Upper lobe of left lung (tissue), 6 donors: ENCODE measurements around the gene PCDHB15. TPM values are rescaled to one million over a fixed set of nuclear protein-coding genes. Genes with fewer than 3 reads are reported as not detected.
"Not testable (repeated sequence)": the region's sequence is repeated elsewhere in the genome, so short reads cannot be mapped to it uniquely, and the experiment has no call there.

Experiments used
- ATAC-seq, 2 donors: fragments of 200-7000 bp; cut with Tn5 transposase; one replicate each; pipeline ENCODE4 v1.9.1; 2022; ENCODE audit warnings: mild to moderate bottlenecking in 2 of 2, moderate library complexity in 2 of 2; ENCODE audit not compliant: low FRiP score in 2 of 2
- DNase-seq, 2 donors: peaks; one replicate each; pipeline ENCODE4 v3.0.0-alpha.2; 2019 to 2020
- H3K27ac ChIP-seq, 4 donors: fragments of 200-600 bp; sonication (generic); one replicate each; pipeline ENCODE4 v1.5.1; 2016 to 2019
- H3K27me3 ChIP-seq, 4 donors: fragments of 200-600 bp; sonication (generic); one replicate each; pipeline ENCODE4 v1.5.1; 2017 to 2019
- H3K36me3 ChIP-seq, 4 donors: fragments of 200-600 bp; sonication (generic); one replicate each; pipeline ENCODE4 v1.5.1; 2016 to 2019
- H3K4me1 ChIP-seq, 4 donors: fragments of 200-600 bp; sonication (generic); one replicate each; pipeline ENCODE4 v1.5.1; 2018 to 2019
- H3K4me3 ChIP-seq, 4 donors: fragments of 200-600 bp; sonication (generic); one replicate each; pipeline ENCODE4 v1.5.1; 2017 to 2019; ENCODE audit warnings: mild to moderate bottlenecking in 2 of 4, moderate library complexity in 1 of 4
- H3K9me3 ChIP-seq, 4 donors: fragments of 200-600 bp; sonication (generic); one replicate each; pipeline ENCODE4 v1.5.1; 2018 to 2019
- POLR2A ChIP-seq, 4 donors: fragments of 450-650 bp; IDR thresholded peaks; one replicate each; pipeline ENCODE4 v1.5.1; 2016 to 2017; ENCODE audit warnings: antibody characterized with exemption in 4 of 4, mild to moderate bottlenecking in 2 of 4
- POLR2AphosphoS5 ChIP-seq, 2 donors: sonication (generic); formaldehyde crosslinking; IDR thresholded peaks; one replicate each; pipeline ENCODE4 v1.5.1; 2017; ENCODE audit warnings: antibody characterized with exemption in 2 of 2
- WGBS, 2 donors: methylation state at CpG; one replicate each; pipeline ENCODE4 v1.1.5; 2017 to 2018; 5-methylcytosine and 5-hydroxymethylcytosine counted together
- total RNA-seq, 6 donors: library from RNA; depleted of rRNA in 4 of 6; stranded (reverse); fragments of >200 nt in 4 of 6; gene quantifications; one replicate each; pipeline versions ENCODE4 v1.1.0 to v1.2.1, GENCODE V29; 2016 to 2021
- TF ChIP-seq, protein P1 (sequence below), 6 experiments: fragments of 450-650 bp in 4 of 6; fragments of 200-600 bp in 2 of 6; sonication (generic) in 2 of 6; IDR thresholded peaks; one replicate each; pipeline ENCODE4 v1.5.1; 2016 to 2019; ENCODE audit warnings: antibody characterized with exemption in 6 of 6
- donor health status: DM: no; HTN: no; CAD: no; lungs with moderate emphysema.
- donor health status: DM: no; HTN: yes; CAD: no; lungs with severe emphysema.

PCDHB15 gene
- total RNA-seq, 6 donors from 2014 or later, result 1.4 to 4.2 (median 2.6) TPM

DNA sequence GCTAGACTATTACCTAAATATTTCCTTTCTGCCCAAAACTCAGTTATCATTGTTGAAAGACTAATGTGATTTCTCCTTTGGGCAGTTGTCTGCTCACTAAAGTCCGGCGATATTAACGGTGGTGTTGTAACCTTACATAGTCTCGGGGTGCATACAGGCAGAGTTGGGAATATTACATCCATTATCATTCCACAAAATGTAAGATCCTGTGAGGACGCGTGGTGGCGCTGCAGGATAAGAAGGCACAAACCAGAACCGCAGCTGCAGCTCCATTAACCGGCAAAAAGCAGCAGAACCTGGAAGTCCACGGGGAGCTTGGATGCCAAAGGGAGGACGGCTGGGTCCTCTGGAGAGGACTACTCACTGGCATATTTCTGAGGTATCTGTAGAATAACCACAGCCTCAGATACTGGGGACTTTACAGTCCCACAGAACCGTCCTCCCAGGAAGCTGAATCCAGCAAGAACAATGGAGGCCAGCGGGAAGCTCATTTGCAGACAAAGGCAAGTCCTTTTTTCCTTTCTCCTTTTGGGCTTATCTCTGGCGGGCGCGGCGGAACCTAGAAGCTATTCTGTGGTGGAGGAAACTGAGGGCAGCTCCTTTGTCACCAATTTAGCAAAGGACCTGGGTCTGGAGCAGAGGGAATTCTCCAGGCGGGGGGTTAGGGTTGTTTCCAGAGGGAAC is 31.4 kb upstream of the PCDHB15 start, which contains the start of gene PCDHB13:
TSS of gene PCDHB13 (plus strand) at position 264 of the 684 bp plus-strand sequence. CDS start at position 469, 205 bp downstream.
- not testable (repeated sequence) for H3K27me3 ChIP-seq, H3K36me3 ChIP-seq, H3K4me1 ChIP-seq, DNase-seq, H3K27ac ChIP-seq
- Histone ChIP-seq H3K4me3 (peak within 1 kb of the TSS in 2 of 4 donors; percentile 10 to 17), H3K9me3 (peaks cover 44 to 69% (median 58%) of the 10 kb centered on the region in 4 donors)
- WGBS, 2 donors, result 15 to 17% methylated on average over 11 to 13 of the region's 18 CpGs
- peak in 1 of 2 donors; percentile 57 for ATAC-seq
- TF ChIP-seq, protein P1, sequence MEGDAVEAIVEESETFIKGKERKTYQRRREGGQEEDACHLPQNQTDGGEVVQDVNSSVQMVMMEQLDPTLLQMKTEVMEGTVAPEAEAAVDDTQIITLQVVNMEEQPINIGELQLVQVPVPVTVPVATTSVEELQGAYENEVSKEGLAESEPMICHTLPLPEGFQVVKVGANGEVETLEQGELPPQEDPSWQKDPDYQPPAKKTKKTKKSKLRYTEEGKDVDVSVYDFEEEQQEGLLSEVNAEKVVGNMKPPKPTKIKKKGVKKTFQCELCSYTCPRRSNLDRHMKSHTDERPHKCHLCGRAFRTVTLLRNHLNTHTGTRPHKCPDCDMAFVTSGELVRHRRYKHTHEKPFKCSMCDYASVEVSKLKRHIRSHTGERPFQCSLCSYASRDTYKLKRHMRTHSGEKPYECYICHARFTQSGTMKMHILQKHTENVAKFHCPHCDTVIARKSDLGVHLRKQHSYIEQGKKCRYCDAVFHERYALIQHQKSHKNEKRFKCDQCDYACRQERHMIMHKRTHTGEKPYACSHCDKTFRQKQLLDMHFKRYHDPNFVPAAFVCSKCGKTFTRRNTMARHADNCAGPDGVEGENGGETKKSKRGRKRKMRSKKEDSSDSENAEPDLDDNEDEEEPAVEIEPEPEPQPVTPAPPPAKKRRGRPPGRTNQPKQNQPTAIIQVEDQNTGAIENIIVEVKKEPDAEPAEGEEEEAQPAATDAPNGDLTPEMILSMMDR (IDR thresholded peaks at IDR 0.05), result peak in 3 of 6 experiments; percentile 28 to 29 (median 29)

DNA sequence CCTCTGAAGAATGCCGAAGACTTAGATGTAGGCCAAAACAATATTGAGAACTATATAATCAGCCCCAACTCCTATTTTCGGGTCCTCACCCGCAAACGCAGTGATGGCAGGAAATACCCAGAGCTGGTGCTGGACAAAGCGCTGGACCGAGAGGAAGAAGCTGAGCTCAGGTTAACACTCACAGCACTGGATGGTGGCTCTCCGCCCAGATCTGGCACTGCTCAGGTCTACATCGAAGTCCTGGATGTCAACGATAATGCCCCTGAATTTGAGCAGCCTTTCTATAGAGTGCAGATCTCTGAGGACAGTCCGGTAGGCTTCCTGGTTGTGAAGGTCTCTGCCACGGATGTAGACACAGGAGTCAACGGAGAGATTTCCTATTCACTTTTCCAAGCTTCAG is 30.6 kb upstream of the PCDHB15 start:
- not testable (repeated sequence) for H3K36me3 ChIP-seq, H3K4me3 ChIP-seq, H3K4me1 ChIP-seq, ATAC-seq, DNase-seq, H3K27ac ChIP-seq, H3K27me3 ChIP-seq
- 54% methylated on average over 5 to 12 of the region's 12 CpGs for WGBS, 2 donors
- H3K9me3 ChIP-seq, result peaks cover 51 to 71% (median 58%) of the 10 kb centered on the region in 4 donors

DNA sequence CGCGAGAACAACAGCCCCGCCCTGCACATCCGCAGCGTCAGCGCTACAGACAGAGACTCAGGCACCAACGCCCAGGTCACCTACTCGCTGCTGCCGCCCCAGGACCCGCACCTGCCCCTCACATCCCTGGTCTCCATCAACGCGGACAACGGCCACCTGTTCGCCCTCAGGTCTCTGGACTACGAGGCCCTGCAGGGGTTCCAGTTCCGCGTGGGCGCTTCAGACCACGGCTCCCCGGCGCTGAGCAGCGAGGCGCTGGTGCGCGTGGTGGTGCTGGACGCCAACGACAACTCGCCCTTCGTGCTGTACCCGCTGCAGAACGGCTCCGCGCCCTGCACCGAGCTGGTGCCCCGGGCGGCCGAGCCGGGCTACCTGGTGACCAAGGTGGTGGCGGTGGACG is 29.7 kb upstream of the PCDHB15 start:
- ATAC-seq, H3K36me3 ChIP-seq, H3K4me1 ChIP-seq, H3K4me3 ChIP-seq, H3K27ac ChIP-seq, H3K27me3 ChIP-seq: not testable (repeated sequence)
- 12 to 44% methylated on average over 6 to 33 of the region's 40 CpGs for WGBS, 2 donors
- peaks cover 49 to 67% (median 60%) of the 10 kb centered on the region in 4 donors for H3K9me3 ChIP-seq
- peak in 1 of 2 donors; percentile 61 for DNase-seq

DNA sequence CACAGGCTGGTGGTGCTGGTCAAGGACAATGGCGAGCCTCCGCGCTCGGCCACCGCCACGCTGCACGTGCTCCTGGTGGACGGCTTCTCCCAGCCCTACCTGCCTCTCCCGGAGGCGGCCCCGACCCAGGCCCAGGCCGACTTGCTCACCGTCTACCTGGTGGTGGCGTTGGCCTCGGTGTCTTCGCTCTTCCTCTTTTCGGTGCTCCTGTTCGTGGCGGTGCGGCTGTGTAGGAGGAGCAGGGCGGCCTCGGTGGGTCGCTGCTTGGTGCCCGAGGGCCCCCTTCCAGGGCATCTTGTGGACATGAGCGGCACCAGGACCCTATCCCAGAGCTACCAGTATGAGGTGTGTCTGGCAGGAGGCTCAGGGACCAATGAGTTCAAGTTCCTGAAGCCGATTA is 29.2 kb upstream of the PCDHB15 start:
- H3K4me3 ChIP-seq, H3K36me3 ChIP-seq, H3K27ac ChIP-seq, H3K27me3 ChIP-seq, ATAC-seq, H3K4me1 ChIP-seq: not testable (repeated sequence)
- 30 to 41% methylated on average over 11 to 18 of the region's 26 CpGs for WGBS, 2 donors
- H3K9me3 ChIP-seq, result peaks cover 48 to 65% (median 60%) of the 10 kb centered on the region in 4 donors
- peak in 1 of 2 donors; percentile 58 for DNase-seq

DNA sequence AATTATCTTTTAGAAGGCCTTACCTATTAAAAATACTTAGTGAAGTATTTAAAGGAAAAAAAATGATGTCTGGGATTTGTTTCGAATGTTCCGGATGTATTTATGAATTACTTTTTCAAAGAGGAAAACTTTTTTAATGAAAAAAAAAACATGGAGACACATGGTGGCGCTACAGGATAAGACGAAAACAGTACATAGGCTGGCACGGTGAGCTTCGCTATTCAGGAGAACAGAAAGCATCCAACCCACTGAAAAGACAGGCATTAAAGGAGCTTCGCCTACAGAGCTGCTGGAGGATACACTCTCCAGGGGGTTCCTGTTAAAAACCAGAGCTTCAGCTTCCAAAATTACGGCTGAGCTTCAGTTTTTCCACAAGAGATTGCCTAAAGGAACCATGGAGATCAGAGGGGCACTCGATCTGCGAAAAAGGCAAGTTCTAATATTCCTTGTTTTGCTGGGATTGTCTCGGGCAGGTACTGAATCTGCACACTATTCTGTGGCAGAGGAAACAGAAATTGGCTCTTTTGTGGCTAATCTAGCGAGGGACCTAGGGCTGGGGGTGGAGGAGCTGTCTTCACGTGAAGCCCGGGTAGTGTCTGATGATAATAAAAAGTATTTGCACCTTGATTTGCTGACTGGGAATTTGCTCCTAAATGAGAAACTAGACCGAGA is 21.9 kb upstream of the PCDHB15 start, which contains the start of gene PCDHB14:
TSS of gene PCDHB14 (plus strand) at position 232 of the 672 bp plus-strand sequence. CDS start at position 395, 163 bp downstream.
- Histone ChIP-seq H3K27ac (no peak within 1 kb of the TSS), H3K4me3 (peak within 1 kb of the TSS in 3 of 4 donors; percentile 2 to 26 (median 7)), H3K9me3 (peaks cover 57 to 81% (median 67%) of the 10 kb centered on the region in 4 donors), H3K4me1 (no peaks in the 10 kb centered on the region), H3K36me3 (no peaks in the 10 kb centered on the region), H3K27me3 (no peaks in the 10 kb centered on the region)
- no peak for ATAC-seq
- DNase-seq, result no peak
- TF ChIP-seq POLR2A (IDR thresholded peaks at IDR 0.05) (no peak), POLR2AphosphoS5 (IDR thresholded peaks at IDR 0.05) (no peak)
- TF ChIP-seq, protein P1 (IDR thresholded peaks at IDR 0.05), result no peak
- 23 to 31% methylated on average over 15 of the region's 15 CpGs for WGBS, 2 donors

DNA sequence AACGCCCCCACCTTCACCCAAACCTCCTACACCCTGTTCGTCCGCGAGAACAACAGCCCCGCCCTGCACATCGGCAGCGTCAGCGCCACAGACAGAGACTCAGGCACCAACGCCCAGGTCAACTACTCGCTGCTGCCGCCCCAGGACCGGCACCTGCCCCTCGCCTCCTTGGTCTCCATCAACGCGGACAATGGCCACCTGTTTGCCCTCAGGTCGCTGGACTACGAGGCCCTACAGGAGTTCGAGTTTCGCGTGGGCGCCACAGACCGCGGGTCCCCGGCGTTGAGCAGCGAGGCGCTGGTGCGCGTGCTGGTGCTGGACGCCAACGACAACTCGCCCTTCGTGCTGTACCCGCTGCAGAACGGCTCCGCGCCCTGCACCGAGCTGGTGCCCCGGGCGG is 20.4 kb upstream of the PCDHB15 start:
- DNase-seq, result peak in 1 of 2 donors; percentile 73
- H3K36me3 ChIP-seq, H3K27me3 ChIP-seq, H3K4me3 ChIP-seq, ATAC-seq, H3K27ac ChIP-seq, H3K4me1 ChIP-seq: not testable (repeated sequence)
- WGBS, 2 donors, result 21 to 30% methylated on average over 19 to 32 of the region's 40 CpGs
- peaks cover 42 to 65% (median 56%) of the 10 kb centered on the region in 4 donors for H3K9me3 ChIP-seq

DNA sequence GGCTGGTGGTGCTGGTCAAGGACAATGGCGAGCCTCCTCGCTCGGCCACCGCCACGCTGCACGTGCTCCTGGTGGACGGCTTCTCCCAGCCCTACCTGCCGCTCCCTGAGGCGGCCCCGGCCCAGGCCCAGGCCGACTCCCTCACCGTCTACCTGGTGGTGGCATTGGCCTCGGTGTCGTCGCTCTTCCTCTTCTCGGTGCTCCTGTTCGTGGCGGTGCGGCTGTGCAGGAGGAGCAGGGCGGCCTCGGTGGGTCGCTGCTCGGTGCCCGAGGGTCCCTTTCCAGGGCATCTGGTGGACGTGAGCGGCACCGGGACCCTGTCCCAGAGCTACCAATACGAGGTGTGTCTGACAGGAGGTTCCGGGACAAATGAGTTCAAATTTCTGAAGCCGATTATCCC is 19.8 kb upstream of the PCDHB15 start:
- peaks cover 44 to 61% (median 57%) of the 10 kb centered on the region in 4 donors for H3K9me3 ChIP-seq
- not testable (repeated sequence) for ATAC-seq, H3K36me3 ChIP-seq, H3K27me3 ChIP-seq, H3K4me1 ChIP-seq, H3K4me3 ChIP-seq, H3K27ac ChIP-seq
- DNase-seq, result peak in 1 of 2 donors; percentile 59
- 38 to 40% methylated on average over 20 to 21 of the region's 30 CpGs for WGBS, 2 donors
